Measurements from ENCODE around the gene CIAO1.

Gene CIAO1

GRCh38 chr2:96264656-96265348, 1.2 kb upstream of the CIAO1 start:
- Histone ChIP-seq H3K27me3 (ENCODE audit: insufficient read depth, low read depth, severe bottlenecking) (no peaks in the 10 kb centered on the region), H3K36me3 (peaks cover 47% of the 10 kb centered on the region), H3K4me3 (ENCODE audit: low read depth, low read length) (peak overlapping the region; percentile 53), H3K27ac (peak overlapping the region; percentile 83), H3K9me3 (ENCODE audit: severe bottlenecking) (no peaks in the 10 kb centered on the region)
- peak; percentile 67 for DNase-seq
- peak; percentile 51; the same call in 1 of the 2 replicates for TF ChIP-seq CTCF (IDR thresholded peaks at IDR 0.05; ENCODE audit: low read depth, low read length)

- Histone ChIP-seq H3K9me3 (ENCODE audit: severe bottlenecking) (no peaks in the 10 kb centered on the region), H3K27me3 (ENCODE audit: insufficient read depth, low read depth, severe bottlenecking) (no peaks in the 10 kb centered on the region), H3K4me3 (ENCODE audit: low read depth, low read length) (peak overlapping the region; percentile 53), H3K36me3 (peaks cover 47% of the 10 kb centered on the region), H3K27ac (peak overlapping the region; percentile 83)
- TF ChIP-seq CTCF (IDR thresholded peaks at IDR 0.05; ENCODE audit: low read depth, low read length), result no peak
- DNase-seq, result peak; percentile 75
These were observed 631 bp upstream of the CIAO1 start for GRCh38 chr2:96265349-96265839.

- TF ChIP-seq CTCF (IDR thresholded peaks at IDR 0.05; ENCODE audit: low read depth, low read length), result peak; percentile 68
- DNase-seq, result peak; percentile 69
- Histone ChIP-seq H3K9me3 (ENCODE audit: severe bottlenecking) (no peaks in the 10 kb centered on the region), H3K4me3 (ENCODE audit: low read depth, low read length) (peak overlapping the region; percentile 53; the same call in 1 of the 2 replicates), H3K36me3 (peaks cover 53% of the 10 kb centered on the region), H3K27me3 (ENCODE audit: insufficient read depth, low read depth, severe bottlenecking) (no peaks in the 10 kb centered on the region), H3K27ac (no peak overlapping the region)
These were observed 1.3 kb downstream of the CIAO1 start for GRCh38 chr2:96267159-96267971.

GRCh38 chr2:96271995-96272394, 6.0 kb downstream of the CIAO1 start:
- TF ChIP-seq CTCF (IDR thresholded peaks at IDR 0.05; ENCODE audit: low read depth, low read length), result no peak
- Histone ChIP-seq H3K4me3 (ENCODE audit: low read depth, low read length) (no peak overlapping the region), H3K36me3 (peaks cover 84% of the 10 kb centered on the region), H3K9me3 (ENCODE audit: severe bottlenecking) (no peaks in the 10 kb centered on the region), H3K27me3 (ENCODE audit: insufficient read depth, low read depth, severe bottlenecking) (no peaks in the 10 kb centered on the region), H3K27ac (no peak overlapping the region)
- no peak for DNase-seq

GRCh38 chr2:96273763-96274162, 7.7 kb downstream of the CIAO1 start:
- no peaks in the 10 kb centered on the region for H3K9me3 ChIP-seq (ENCODE audit: severe bottlenecking)
- no peak overlapping the region for H3K4me3 ChIP-seq (ENCODE audit: low read depth, low read length)
- no peak for DNase-seq
- peaks cover 85% of the 10 kb centered on the region for H3K36me3 ChIP-seq
- no peaks in the 10 kb centered on the region for H3K27me3 ChIP-seq (ENCODE audit: insufficient read depth, low read depth, severe bottlenecking)
- H3K27ac ChIP-seq, result no peak overlapping the region
- no peak for TF ChIP-seq CTCF (IDR thresholded peaks at IDR 0.05; ENCODE audit: low read depth, low read length)
